ENCODE measurements around the gene PLEKHM1.

Gene PLEKHM1

DNA sequence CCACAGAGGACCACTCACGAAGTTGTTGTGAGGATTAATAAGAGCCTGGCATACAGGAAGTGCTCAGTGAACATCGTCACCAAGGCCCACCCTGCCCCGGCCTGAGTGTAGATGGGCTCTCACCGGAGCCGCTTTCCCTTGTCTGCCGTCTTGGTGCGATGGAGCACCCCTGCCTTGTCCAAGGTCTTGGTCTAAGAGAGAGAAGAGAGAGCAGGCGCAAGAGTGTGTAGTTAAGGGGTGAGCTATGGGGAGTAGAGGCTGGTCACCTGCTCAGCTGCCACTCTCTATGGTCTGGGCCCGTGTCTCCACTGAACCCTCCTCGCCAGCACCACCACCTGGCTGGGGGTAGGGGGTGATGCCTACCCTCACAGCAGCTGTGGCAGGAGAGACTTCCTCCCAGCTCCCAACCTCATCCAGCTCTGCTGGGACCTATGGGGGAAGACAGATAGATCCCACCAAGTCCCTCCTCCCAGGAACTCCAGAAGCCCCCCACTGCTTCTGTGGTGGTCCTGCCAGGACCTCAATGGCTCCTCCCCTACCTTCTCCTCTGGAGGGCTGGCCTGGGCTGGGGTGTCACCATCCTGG lies 86.5 kb downstream of the PLEKHM1 start:
- Histone ChIP-seq H3K4me1 (ENCODE audit: control insufficient read depth in 2 of 2, insufficient read depth in 2 of 2, low read length in 2 of 2) (peaks cover 35 to 40% of the 10 kb centered on the region in 2 donors), H3K27me3 (ENCODE audit: control insufficient read depth in 2 of 2, insufficient read depth in 2 of 2, low read length in 2 of 2) (no peaks in the 10 kb centered on the region), H3K27ac (ENCODE audit: low read depth in 2 of 2, low read length in 2 of 2) (peak overlapping the region in 1 of 2 donors; percentile 58), H3K4me3 (ENCODE audit: low read length in 2 of 2) (no peak overlapping the region), H3K9ac (ENCODE audit: low read depth in 1 of 2, low read length in 2 of 2) (no peak overlapping the region), H3K9me3 (ENCODE audit: control insufficient read depth in 2 of 2, low read length in 2 of 2) (no peaks in the 10 kb centered on the region), H3K36me3 (ENCODE audit: control insufficient read depth in 2 of 2, insufficient read depth in 2 of 2, low read length in 2 of 2) (peaks cover 51% of the 10 kb centered on the region in 2 donors)

DNA sequence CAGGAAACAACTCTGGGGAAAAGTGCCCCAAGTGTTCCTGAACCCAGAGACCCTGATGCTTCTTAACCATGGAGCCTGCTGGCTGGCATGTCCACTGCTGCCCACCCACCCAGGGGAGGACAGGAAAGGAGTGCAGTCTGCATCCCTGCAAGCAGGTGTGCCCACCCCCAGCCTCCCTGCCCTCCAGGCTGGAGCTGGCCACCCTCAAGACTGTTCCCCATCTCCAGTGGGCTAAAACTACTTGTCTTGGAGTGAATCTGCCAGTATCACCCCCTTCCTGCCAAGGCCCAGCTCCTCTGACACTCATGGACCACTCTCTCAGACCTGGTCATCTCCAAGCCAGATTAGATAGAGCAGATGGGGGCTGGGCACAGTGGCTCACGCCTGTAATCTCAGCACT lies 87.6 kb downstream of the PLEKHM1 start:
- Histone ChIP-seq H3K9ac (ENCODE audit: low read depth in 1 of 2, low read length in 2 of 2) (no peak overlapping the region), H3K4me1 (ENCODE audit: control insufficient read depth in 2 of 2, insufficient read depth in 2 of 2, low read length in 2 of 2) (peaks cover 24 to 29% of the 10 kb centered on the region in 2 donors), H3K27me3 (ENCODE audit: control insufficient read depth in 2 of 2, insufficient read depth in 2 of 2, low read length in 2 of 2) (no peaks in the 10 kb centered on the region), H3K4me3 (ENCODE audit: low read length in 2 of 2) (no peak overlapping the region), H3K36me3 (ENCODE audit: control insufficient read depth in 2 of 2, insufficient read depth in 2 of 2, low read length in 2 of 2) (peaks cover 58 to 59% of the 10 kb centered on the region in 2 donors), H3K27ac (ENCODE audit: low read depth in 2 of 2, low read length in 2 of 2) (no peak overlapping the region), H3K9me3 (ENCODE audit: control insufficient read depth in 2 of 2, low read length in 2 of 2) (no peaks in the 10 kb centered on the region)

DNA sequence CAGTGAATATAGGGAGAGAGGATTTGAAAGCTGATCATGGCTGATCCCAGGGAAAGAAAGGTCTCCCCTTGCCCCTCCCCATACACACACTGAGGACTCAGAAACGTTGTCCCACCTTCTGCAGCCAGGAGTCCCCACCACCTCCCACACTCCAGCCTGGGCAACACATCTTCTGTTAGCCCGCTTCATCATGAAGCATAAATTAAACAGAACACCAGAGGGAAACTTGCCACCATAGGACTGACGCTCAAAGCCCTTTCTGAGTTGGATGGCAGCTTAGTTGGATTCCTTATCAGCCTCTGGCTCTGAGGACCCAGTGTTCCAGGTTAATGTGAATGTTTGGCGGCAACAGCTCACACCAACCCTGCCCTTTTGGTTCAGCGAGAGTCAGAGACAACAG lies 91.7 kb downstream of the PLEKHM1 start:
- Histone ChIP-seq H3K27ac (ENCODE audit: low read depth in 2 of 2, low read length in 2 of 2) (no peak overlapping the region), H3K27me3 (ENCODE audit: control insufficient read depth in 2 of 2, insufficient read depth in 2 of 2, low read length in 2 of 2) (no peaks in the 10 kb centered on the region), H3K4me1 (ENCODE audit: control insufficient read depth in 2 of 2, insufficient read depth in 2 of 2, low read length in 2 of 2) (no peaks in the 10 kb centered on the region), H3K9me3 (ENCODE audit: control insufficient read depth in 2 of 2, low read length in 2 of 2) (no peaks in the 10 kb centered on the region), H3K9ac (ENCODE audit: low read depth in 1 of 2, low read length in 2 of 2) (no peak overlapping the region), H3K36me3 (ENCODE audit: control insufficient read depth in 2 of 2, insufficient read depth in 2 of 2, low read length in 2 of 2) (peaks cover 82 to 84% of the 10 kb centered on the region in 2 donors), H3K4me3 (ENCODE audit: low read length in 2 of 2) (no peak overlapping the region)

DNA sequence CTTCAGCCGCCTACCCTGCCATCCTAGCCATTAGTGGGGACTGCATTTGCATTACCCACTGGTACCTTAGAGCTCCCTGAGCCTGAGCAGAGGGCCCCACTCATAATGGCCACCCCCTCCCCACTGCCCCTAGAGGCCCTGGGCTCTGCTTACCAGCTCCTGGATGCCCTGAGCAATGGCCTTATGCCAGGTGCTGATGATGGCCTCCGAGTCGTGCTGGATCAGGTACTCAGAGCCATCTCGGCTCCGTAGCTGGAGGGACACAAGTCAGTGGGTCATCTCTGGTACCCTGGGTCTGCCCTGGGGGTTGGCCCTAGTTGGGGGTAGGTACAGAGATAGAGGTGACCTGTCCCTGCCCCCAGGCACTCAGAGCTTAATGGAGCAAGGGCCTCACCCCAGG lies 92.7 kb downstream of the PLEKHM1 start:
- H3K9ac ChIP-seq (ENCODE audit: low read depth in 1 of 2, low read length in 2 of 2) = no peak overlapping the region
- no peaks in the 10 kb centered on the region for H3K9me3 ChIP-seq (ENCODE audit: control insufficient read depth in 2 of 2, low read length in 2 of 2)
- H3K36me3 ChIP-seq (ENCODE audit: control insufficient read depth in 2 of 2, insufficient read depth in 2 of 2, low read length in 2 of 2) = peaks cover 75 to 76% of the 10 kb centered on the region in 2 donors
- H3K4me1 ChIP-seq (ENCODE audit: control insufficient read depth in 2 of 2, insufficient read depth in 2 of 2, low read length in 2 of 2) = no peaks in the 10 kb centered on the region
- H3K4me3 ChIP-seq (ENCODE audit: low read length in 2 of 2) = no peak overlapping the region
- no peak overlapping the region for H3K27ac ChIP-seq (ENCODE audit: low read depth in 2 of 2, low read length in 2 of 2)
- H3K27me3 ChIP-seq (ENCODE audit: control insufficient read depth in 2 of 2, insufficient read depth in 2 of 2, low read length in 2 of 2) = no peaks in the 10 kb centered on the region

DNA sequence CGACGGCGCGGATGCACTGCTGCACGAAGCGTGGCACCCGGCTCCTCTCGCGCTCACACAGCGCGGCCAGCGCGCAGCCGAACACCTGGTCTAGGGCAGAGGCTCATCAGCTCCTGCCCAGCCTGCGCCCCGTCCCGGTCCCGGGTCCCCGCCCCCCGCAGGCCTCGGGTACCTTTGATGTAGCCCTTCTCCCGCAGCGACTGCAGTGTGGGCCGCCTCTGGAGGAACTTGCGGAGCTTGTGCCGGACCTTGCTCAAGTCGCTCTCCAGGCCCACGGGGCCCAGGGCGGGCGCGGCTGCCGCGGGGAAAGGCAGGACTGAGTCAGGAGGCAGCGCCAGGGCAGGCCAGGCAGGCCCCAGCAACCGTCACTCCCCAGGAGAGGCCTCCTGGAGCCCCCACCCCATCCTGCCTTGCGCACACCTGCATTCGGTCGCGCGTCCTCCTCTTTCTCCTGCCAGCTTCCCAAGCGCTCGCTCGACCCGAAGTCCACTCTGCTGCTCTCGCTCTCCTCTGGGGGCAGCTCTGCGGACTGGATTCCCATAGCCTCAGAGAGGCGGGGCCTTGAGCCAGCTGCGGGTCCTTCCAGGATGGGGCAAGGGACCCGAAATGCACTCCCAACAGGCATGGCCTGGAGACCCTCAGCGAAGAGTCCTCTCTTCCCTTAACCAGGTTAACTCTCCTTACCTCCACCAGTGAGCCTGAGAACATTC lies 93.9 kb downstream of the PLEKHM1 start:
- Histone ChIP-seq H3K9me3 (ENCODE audit: control insufficient read depth in 2 of 2, low read length in 2 of 2) (no peaks in the 10 kb centered on the region), H3K4me1 (ENCODE audit: control insufficient read depth in 2 of 2, insufficient read depth in 2 of 2, low read length in 2 of 2) (no peaks in the 10 kb centered on the region), H3K36me3 (ENCODE audit: control insufficient read depth in 2 of 2, insufficient read depth in 2 of 2, low read length in 2 of 2) (peaks cover 66 to 67% of the 10 kb centered on the region in 2 donors), H3K4me3 (ENCODE audit: low read length in 2 of 2) (no peak overlapping the region), H3K27ac (ENCODE audit: low read depth in 2 of 2, low read length in 2 of 2) (no peak overlapping the region), H3K27me3 (ENCODE audit: control insufficient read depth in 2 of 2, insufficient read depth in 2 of 2, low read length in 2 of 2) (no peaks in the 10 kb centered on the region), H3K9ac (ENCODE audit: low read depth in 1 of 2, low read length in 2 of 2) (no peak overlapping the region)

GRCh38 chr17:45395569-45396415 lies 94.7 kb downstream of the PLEKHM1 start:
- H3K27ac ChIP-seq (ENCODE audit: low read depth in 2 of 2, low read length in 2 of 2) = no peak overlapping the region
- no peak overlapping the region for H3K9ac ChIP-seq (ENCODE audit: low read depth in 1 of 2, low read length in 2 of 2)
- no peak overlapping the region for H3K4me3 ChIP-seq (ENCODE audit: low read length in 2 of 2)
- H3K9me3 ChIP-seq (ENCODE audit: control insufficient read depth in 2 of 2, low read length in 2 of 2) = no peaks in the 10 kb centered on the region
- H3K36me3 ChIP-seq (ENCODE audit: control insufficient read depth in 2 of 2, insufficient read depth in 2 of 2, low read length in 2 of 2) = peaks cover 58 to 59% of the 10 kb centered on the region in 2 donors
- H3K4me1 ChIP-seq (ENCODE audit: control insufficient read depth in 2 of 2, insufficient read depth in 2 of 2, low read length in 2 of 2) = no peaks in the 10 kb centered on the region
- H3K27me3 ChIP-seq (ENCODE audit: control insufficient read depth in 2 of 2, insufficient read depth in 2 of 2, low read length in 2 of 2) = no peaks in the 10 kb centered on the region

GRCh38 chr17:45394913-45395568 lies 95.5 kb downstream of the PLEKHM1 start:
- Histone ChIP-seq H3K9me3 (ENCODE audit: control insufficient read depth in 2 of 2, low read length in 2 of 2) (no peaks in the 10 kb centered on the region), H3K4me3 (ENCODE audit: low read length in 2 of 2) (no peak overlapping the region), H3K27ac (ENCODE audit: low read depth in 2 of 2, low read length in 2 of 2) (no peak overlapping the region), H3K36me3 (ENCODE audit: control insufficient read depth in 2 of 2, insufficient read depth in 2 of 2, low read length in 2 of 2) (peaks cover 51 to 54% of the 10 kb centered on the region in 2 donors), H3K27me3 (ENCODE audit: control insufficient read depth in 2 of 2, insufficient read depth in 2 of 2, low read length in 2 of 2) (no peaks in the 10 kb centered on the region), H3K4me1 (ENCODE audit: control insufficient read depth in 2 of 2, insufficient read depth in 2 of 2, low read length in 2 of 2) (no peaks in the 10 kb centered on the region), H3K9ac (ENCODE audit: low read depth in 1 of 2, low read length in 2 of 2) (no peak overlapping the region)

DNA sequence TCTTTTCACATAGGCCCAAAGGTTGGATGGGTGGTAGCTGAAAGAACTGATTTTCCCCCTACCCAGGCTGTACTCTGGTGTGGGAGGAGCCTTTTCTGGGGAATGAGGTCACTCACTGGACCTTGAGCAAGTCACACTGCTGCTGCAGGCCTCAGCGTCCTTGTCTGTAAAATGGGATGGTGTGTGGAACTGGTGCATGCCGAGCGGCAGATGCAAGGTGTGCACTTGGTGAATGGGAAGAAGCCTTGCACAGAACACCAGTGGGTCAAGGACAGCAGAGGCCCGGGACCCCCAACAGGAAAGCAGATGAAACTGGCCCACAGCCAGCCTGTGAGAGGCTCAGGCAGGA lies 96.0 kb downstream of the PLEKHM1 start:
- Histone ChIP-seq H3K4me1 (ENCODE audit: control insufficient read depth in 2 of 2, insufficient read depth in 2 of 2, low read length in 2 of 2) (no peaks in the 10 kb centered on the region), H3K9me3 (ENCODE audit: control insufficient read depth in 2 of 2, low read length in 2 of 2) (no peaks in the 10 kb centered on the region), H3K27me3 (ENCODE audit: control insufficient read depth in 2 of 2, insufficient read depth in 2 of 2, low read length in 2 of 2) (no peaks in the 10 kb centered on the region), H3K4me3 (ENCODE audit: low read length in 2 of 2) (no peak overlapping the region), H3K36me3 (ENCODE audit: control insufficient read depth in 2 of 2, insufficient read depth in 2 of 2, low read length in 2 of 2) (peaks cover 46 to 49% of the 10 kb centered on the region in 2 donors), H3K9ac (ENCODE audit: low read depth in 1 of 2, low read length in 2 of 2) (no peak overlapping the region), H3K27ac (ENCODE audit: low read depth in 2 of 2, low read length in 2 of 2) (no peak overlapping the region)

DNA sequence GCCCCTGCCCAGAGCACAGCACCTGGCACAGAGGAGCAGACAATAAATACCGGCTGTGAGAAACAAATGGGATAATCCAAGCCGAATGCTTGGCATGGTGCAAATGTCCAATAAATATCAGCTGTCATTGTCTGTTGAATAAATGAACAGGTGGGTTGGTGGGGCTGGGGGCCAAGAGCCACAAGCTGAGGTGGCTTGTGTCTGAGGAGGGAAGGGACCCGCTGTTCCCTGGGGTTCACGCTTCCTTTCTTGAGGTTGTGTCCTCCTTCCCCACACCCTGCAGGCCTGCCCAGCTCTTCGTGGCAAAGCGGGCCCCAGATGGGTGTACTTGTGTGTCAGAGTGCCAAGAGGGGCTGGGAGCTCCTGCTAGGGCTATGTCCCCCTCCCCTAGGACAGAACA lies 96.4 kb downstream of the PLEKHM1 start:
- H3K27ac ChIP-seq (ENCODE audit: low read depth in 2 of 2, low read length in 2 of 2) = no peak overlapping the region
- no peaks in the 10 kb centered on the region for H3K4me1 ChIP-seq (ENCODE audit: control insufficient read depth in 2 of 2, insufficient read depth in 2 of 2, low read length in 2 of 2)
- no peaks in the 10 kb centered on the region for H3K27me3 ChIP-seq (ENCODE audit: control insufficient read depth in 2 of 2, insufficient read depth in 2 of 2, low read length in 2 of 2)
- H3K9ac ChIP-seq (ENCODE audit: low read depth in 1 of 2, low read length in 2 of 2) = no peak overlapping the region
- no peaks in the 10 kb centered on the region for H3K9me3 ChIP-seq (ENCODE audit: control insufficient read depth in 2 of 2, low read length in 2 of 2)
- no peak overlapping the region for H3K4me3 ChIP-seq (ENCODE audit: low read length in 2 of 2)
- H3K36me3 ChIP-seq (ENCODE audit: control insufficient read depth in 2 of 2, insufficient read depth in 2 of 2, low read length in 2 of 2) = peaks cover 44 to 47% of the 10 kb centered on the region in 2 donors

- Histone ChIP-seq H3K4me1 (ENCODE audit: control insufficient read depth in 2 of 2, insufficient read depth in 2 of 2, low read length in 2 of 2) (no peaks in the 10 kb centered on the region), H3K9ac (ENCODE audit: low read depth in 1 of 2, low read length in 2 of 2) (no peak overlapping the region), H3K36me3 (ENCODE audit: control insufficient read depth in 2 of 2, insufficient read depth in 2 of 2, low read length in 2 of 2) (peaks cover 39 to 42% of the 10 kb centered on the region in 2 donors), H3K27me3 (ENCODE audit: control insufficient read depth in 2 of 2, insufficient read depth in 2 of 2, low read length in 2 of 2) (peaks cover 0 to 4% of the 10 kb centered on the region in 2 donors), H3K9me3 (ENCODE audit: control insufficient read depth in 2 of 2, low read length in 2 of 2) (no peaks in the 10 kb centered on the region), H3K4me3 (ENCODE audit: low read length in 2 of 2) (no peak overlapping the region), H3K27ac (ENCODE audit: low read depth in 2 of 2, low read length in 2 of 2) (no peak overlapping the region)
Observed at GRCh38 chr17:45393411-45393810, 97.1 kb downstream of the PLEKHM1 start.

All from mucosa of rectum (tissue), 2 donors.